ENCODE measurements around the gene ALKBH4.

Gene ALKBH4

GRCh38 chr7:102451371-102452054 lies 13.2 kb downstream of the ALKBH4 start:
- no peak for DNase-seq (ENCODE audit: low spot score)

DNA sequence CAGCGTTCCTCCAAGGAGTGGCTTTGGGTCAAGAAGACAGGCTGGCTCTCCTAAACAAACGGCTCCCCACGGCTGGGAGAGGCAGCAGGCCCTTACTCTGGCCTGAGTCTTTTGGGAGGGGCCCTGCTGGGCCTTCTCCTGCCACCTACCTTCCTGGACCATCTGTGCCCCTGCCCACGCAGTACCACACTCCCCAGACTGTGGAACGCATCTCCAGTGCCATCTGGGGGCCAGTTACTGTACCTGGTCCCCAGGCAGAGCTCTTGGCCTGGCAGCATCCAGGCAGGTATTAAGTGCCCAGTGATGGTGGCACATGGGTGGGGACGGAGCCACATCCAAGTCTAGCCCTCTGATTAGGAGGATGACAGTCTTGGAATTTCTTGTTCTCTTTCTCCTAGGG lies 14.4 kb downstream of the ALKBH4 start:
- DNase-seq (ENCODE audit: low spot score): peak; percentile 63
- TF ChIP-seq, protein P1, sequence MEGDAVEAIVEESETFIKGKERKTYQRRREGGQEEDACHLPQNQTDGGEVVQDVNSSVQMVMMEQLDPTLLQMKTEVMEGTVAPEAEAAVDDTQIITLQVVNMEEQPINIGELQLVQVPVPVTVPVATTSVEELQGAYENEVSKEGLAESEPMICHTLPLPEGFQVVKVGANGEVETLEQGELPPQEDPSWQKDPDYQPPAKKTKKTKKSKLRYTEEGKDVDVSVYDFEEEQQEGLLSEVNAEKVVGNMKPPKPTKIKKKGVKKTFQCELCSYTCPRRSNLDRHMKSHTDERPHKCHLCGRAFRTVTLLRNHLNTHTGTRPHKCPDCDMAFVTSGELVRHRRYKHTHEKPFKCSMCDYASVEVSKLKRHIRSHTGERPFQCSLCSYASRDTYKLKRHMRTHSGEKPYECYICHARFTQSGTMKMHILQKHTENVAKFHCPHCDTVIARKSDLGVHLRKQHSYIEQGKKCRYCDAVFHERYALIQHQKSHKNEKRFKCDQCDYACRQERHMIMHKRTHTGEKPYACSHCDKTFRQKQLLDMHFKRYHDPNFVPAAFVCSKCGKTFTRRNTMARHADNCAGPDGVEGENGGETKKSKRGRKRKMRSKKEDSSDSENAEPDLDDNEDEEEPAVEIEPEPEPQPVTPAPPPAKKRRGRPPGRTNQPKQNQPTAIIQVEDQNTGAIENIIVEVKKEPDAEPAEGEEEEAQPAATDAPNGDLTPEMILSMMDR (IDR thresholded peaks at IDR 0.05; ENCODE audit: extremely low read depth, missing control alignments): peak; percentile 4

More at GRCh38 chr7:102451371-102452054, 13.2 kb downstream of the ALKBH4 start:
- TF ChIP-seq, protein P1 (IDR thresholded peaks at IDR 0.05; ENCODE audit: extremely low read depth, missing control alignments): no peak

DNA sequence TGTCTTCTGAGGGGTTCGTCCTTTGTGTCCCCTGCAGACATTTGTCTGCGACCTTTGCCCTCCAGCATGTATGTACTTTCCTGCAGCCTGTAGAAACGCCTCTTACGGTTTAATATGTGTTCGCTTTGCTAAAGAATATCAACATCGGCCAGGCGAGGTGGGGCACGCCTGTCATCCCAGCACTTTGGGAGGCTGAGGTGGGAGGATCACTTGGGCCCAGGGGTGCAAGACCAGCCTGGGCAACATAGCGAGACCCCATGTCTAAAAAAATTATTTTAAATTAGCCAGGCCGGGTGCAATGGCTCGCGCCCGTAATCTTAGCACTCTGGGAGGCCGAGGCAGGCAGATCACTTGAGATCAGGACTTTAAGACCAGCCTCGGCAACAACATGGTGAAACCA lies 15.5 kb downstream of the ALKBH4 start:
- TF ChIP-seq, protein P1 (IDR thresholded peaks at IDR 0.05; ENCODE audit: extremely low read depth, missing control alignments): no peak
- no peak for DNase-seq (ENCODE audit: low spot score)

DNA sequence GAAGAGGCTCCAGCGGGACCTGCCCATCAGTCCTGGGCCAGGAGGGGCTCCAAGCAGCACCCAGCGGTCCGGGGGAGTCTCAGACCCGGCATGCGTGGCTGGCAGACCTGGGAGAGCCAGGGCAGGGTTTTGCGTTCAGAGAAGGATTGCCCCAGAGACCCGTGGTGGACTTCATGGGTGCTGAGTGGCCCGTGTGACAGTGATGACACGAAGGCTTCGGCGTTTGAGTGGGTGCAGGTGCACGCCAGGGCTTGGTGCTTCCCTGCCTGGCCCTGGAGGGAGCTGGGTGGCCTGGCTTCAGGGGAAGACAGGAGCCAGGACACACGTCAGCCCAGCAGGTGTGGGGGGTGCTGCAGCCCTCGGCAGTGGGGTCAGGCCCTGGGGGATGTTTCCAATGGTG lies 17.4 kb downstream of the ALKBH4 start:
- no peak for DNase-seq (ENCODE audit: low spot score)

DNA sequence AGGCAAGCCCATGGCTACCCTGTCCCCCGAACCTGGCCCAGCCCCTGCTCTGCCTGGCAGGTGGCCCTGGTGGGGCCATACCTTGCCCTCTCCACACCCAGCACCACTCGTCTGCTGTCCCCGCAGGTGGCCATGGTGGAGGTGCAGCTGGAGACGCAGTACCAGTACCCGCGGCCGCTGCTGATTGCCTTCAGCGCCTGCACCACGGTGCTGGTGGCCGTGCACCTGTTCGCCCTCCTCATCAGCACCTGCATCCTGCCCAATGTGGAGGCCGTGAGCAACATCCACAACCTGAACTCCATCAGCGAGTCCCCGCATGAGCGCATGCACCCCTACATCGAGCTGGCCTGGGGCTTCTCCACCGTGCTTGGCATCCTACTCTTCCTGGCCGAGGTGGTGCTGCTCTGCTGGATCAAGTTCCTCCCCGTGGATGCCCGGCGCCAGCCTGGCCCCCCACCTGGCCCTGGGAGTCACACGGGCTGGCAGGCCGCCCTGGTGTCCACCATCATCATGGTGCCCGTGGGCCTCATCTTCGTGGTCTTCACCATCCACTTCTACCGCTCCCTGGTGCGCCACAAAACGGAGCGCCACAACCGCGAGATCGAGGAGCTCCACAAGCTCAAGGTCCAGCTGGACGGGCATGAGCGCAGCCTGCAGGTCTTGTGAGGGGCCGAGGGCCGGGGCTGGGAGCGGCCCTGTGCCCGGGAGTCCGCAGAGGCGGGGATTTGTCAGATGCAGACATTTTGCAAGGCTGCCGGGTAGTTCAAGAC lies 18.1 kb downstream of the ALKBH4 start:
- TF ChIP-seq, protein P1 (IDR thresholded peaks at IDR 0.05; ENCODE audit: extremely low read depth, missing control alignments): no peak
- no peak for DNase-seq (ENCODE audit: low spot score)

More for the DNA sequence above, 17.4 kb downstream of the ALKBH4 start:
- TF ChIP-seq, protein P1 (IDR thresholded peaks at IDR 0.05; ENCODE audit: extremely low read depth, missing control alignments): no peak

GRCh38 chr7:102445674-102446071 lies 19.0 kb downstream of the ALKBH4 start:
- DNase-seq (ENCODE audit: low spot score): no peak
- TF ChIP-seq, protein P1 (IDR thresholded peaks at IDR 0.05; ENCODE audit: extremely low read depth, missing control alignments): no peak

DNA sequence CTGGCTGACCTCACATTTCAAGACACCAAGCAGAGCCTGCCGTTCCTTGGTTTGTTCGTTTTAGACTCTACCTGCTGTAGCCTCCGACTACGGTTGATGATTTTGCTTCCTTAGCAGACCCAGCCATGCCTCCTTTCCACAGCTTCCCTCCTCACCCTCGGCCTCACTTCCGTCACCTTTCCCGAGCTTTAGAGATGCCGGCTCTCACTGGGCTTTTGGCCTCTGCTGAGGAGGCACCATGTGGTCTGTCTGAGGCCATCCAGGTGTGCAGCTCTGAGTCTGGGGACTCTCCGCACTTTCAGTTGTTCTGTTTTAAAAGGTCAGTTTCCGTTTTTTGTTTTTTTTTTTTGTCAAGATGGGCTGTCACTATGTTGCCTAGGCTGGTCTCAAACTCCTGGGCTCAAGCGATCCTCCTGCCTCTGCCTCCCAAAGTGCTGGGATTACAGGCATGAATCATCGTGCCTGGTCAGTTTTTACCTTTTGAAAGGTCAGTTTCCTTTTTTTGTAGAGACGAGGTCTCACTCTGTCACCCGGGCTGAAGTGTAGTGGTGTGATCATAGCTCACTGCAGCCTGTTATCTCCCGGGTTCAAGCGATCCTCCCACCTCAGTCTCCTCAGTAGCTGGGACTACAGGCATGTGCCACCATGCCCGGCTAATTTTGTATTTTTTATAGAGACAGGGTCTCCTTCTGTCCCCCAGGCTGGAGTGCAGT lies 19.5 kb downstream of the ALKBH4 start:
- peak; percentile 83 for DNase-seq (ENCODE audit: low spot score)
- TF ChIP-seq, protein P1 (IDR thresholded peaks at IDR 0.05; ENCODE audit: extremely low read depth, missing control alignments): no peak
